Measurements from ENCODE around the gene KRTAP5-3.

Gene KRTAP5-3

DNA sequence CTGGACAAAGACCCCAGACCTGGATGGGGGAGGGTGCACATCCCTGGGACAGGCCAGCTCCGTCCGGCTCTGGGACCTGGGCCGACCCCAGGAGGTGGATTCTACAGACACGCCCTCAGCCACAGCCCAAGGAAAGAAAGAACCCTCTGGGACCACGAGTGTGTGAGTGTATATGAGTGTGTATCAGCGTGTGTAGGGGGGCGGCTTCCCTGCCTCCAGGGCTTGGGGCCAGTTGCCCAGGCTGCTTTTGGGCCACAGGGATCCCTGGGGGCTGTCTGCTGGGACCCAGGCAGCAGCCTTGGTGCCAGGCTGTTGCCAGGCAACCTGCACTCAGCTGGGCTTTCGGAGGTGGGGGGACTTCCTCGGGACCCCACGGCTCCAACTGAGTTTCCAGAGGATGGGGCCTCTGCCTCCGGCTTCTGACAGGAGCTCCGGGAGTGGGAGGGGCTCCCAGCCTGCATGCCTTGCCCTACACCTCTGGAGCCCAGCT is 45.1 kb downstream of the KRTAP5-3 start:
- no peak for DNase-seq

- DNase-seq, result no peak
Measured at GRCh38 chr11:1562469-1563148, 45.7 kb downstream of the KRTAP5-3 start.

DNA sequence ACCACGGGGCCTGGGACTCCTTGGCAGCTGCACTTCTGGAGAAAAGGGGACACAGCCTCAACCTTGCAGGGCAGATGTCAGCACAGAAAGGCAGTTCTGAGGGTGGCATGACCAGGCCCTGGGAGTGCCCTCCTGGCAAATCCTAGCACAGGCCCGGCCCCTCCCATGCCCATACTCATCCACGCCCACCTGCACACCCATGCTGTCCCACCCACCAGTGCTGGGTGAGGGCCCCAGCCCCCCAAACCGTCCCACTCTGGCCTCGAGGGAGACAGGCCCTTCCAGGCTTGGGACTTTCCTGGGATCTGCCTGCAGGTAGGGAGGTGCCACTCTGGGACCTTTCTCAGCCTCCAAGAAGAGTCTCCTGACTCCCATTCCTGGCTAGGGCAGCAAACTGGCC is 46.3 kb downstream of the KRTAP5-3 start:
- no peak for DNase-seq

DNA sequence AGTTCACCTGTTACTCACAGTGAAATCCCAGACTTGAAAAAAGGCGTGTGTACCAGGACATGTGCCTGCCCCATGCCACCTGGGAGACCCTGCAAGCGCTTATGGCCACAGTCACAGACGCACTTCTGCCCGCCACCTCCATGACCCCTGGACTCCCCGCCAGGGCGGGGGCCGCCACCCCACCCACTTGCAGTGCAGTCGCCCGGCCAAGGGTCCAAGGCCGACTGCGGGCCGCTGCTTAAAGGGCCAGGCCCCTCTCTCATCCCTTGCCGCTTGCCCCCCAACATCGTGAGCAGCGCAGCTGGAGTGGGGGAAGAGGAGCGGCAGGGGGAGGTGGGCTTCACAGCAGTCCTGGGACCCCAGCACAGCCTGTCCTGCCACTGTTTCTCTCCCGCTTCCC is 47.0 kb downstream of the KRTAP5-3 start:
- no peak for DNase-seq

DNA sequence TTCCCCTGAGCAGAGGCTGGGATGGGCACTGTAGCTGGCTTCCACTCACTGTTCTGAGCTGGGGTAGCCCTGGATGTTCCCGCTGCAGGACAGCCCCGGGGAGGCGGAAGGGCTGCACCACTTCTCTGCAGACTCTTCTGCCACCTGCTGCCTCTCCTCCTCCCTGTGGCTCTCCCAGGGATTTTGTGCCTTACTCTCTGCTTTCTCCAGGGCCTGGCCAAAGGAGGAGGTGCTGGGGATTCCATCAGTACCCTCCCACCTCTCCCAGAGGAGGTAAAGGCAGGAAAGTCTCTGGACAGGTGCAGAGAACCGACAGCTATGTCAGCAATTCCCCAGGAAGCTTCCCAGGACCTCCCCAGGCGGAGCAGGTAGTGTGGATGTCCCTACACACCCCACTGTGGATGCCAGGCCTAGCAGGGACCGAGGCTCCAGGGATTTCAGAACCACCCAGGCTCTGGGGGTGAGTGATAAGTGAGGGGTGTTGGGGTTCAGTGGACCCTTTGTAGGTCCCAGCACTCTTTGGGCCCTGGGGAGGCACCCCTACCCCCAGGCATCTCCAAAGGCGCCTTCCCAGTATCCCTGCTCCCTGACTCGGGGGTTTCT is 47.5 kb downstream of the KRTAP5-3 start:
- no peak for DNase-seq

DNA sequence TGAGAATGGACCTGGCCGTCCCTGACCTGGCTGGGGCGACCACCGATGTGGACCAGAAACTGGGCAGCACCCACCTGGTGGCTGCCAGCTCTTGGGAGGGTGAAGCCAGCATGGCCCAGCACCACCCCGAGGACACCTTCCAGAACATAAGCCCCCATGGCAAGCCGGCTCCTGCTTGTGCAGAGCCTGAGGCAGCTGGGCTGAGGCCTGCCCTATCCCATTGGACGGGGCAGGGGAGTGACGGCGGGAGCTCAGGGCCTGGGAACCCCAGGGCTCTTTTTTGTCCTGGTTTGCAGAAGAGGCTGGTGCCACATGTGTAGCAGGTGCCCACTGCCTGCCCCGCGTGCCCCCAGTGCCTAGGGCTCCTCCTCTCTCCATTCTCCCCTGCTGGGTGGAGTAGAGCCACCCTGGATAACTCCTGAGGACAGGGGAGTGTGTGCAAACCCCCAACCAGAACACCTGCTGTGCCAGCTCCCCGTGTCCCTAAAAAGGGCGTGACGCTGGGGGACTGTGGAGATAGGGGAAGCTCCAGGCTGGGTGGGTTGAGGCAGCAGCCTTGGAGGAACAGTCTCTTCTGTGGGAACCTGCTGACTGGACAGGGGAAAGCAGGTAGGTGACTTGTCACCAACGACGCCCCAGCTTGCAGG is 48.1 kb downstream of the KRTAP5-3 start:
- no peak for DNase-seq

GRCh38 chr11:1559111-1559951 is 48.9 kb downstream of the KRTAP5-3 start:
- no peak for DNase-seq

- no peak for DNase-seq
Measured at GRCh38 chr11:1558775-1559110, 49.5 kb downstream of the KRTAP5-3 start.

DNA sequence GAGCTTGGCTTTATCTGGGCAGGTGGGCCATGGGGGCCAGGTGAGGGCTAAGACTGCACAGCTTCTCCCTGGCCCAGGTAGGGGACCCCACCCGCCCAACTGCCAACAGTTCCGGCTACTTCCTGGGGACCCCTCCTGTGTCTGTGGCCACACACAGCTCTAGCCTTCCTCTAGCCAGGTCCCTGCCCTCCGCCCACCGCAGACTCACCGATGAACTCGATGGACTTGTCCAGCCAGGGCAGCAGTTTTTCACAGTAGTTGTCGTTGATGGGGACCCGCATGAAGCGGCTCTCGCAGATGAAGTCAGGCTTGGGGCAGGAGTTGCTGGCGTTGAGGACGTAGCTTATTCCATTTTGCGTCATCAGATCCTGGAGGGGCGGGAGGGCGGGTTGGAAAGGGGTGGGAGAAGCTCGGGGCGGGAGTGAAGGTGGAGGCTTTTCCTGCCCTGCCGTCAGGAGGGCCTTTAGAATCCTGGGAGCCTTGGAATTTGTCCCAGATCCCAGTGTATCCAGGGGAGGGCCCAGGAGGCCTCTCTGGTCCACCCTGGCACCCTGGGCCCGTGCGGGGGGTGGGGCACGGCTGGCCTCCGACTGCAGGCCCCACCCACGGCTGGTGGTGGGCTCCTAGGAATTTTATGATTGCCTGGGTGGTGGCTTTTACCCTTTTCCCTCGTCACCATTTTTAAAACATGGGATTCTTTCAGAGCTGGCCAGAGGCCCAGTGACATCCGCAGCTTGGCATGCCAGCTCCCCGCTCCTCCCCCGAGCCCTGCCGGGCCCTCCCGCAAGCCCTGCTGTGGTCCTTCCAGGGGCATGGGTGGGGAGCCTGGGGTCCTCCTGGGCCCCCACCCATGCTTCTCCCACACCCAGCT is 50.1 kb downstream of the KRTAP5-3 start:
- no peak for DNase-seq

Measured in central memory CD4-positive, alpha-beta T cell (primary cell).